ENCODE measurements around the gene ZNF423. TPM values are rescaled to one million over a fixed set of nuclear protein-coding genes. Genes with fewer than 3 reads are reported as not detected.

The ZNF423 gene
- total RNA-seq, 2 experiments from 2014 or later: not detected

DNA sequence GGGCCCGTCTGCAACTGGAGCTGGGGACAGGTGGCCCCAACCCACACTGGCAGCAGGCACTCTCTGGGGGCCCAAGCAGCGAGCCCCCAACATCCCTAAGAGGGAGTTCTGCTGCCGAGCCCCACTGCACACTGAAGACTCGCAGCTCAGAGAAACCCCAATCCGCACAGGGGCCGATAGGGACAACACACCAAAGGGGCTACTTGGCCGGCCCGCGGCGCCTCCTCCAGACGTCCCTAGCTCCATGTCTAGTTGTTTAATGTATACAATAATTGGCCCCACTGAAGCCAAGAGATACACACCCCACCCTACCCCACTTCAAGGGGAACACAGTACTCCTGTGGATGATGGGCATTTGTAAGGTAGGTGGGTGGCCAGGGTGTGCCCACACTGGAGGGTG lies 62.7 kb downstream of the ZNF423 start:
- H3K4me3 Mint-ChIP-seq: no peak overlapping the region
- intact Hi-C loops (cut with micrococcal nuclease): no loop called here
- ChIA-PET CTCF (no interaction called here), POLR2A (no interaction called here)
- H3K27me3 Mint-ChIP-seq: no peaks in the 10 kb centered on the region
- no peaks in the 10 kb centered on the region for H3K36me3 Mint-ChIP-seq (ENCODE audit: low read depth)
- H3K27ac Mint-ChIP-seq: no peak overlapping the region
- ATAC-seq (no peak), DNase-seq (no peak)
- no peaks in the 10 kb centered on the region for H3K4me1 Mint-ChIP-seq (ENCODE audit: low read depth)
- TF ChIP-seq, protein P1, sequence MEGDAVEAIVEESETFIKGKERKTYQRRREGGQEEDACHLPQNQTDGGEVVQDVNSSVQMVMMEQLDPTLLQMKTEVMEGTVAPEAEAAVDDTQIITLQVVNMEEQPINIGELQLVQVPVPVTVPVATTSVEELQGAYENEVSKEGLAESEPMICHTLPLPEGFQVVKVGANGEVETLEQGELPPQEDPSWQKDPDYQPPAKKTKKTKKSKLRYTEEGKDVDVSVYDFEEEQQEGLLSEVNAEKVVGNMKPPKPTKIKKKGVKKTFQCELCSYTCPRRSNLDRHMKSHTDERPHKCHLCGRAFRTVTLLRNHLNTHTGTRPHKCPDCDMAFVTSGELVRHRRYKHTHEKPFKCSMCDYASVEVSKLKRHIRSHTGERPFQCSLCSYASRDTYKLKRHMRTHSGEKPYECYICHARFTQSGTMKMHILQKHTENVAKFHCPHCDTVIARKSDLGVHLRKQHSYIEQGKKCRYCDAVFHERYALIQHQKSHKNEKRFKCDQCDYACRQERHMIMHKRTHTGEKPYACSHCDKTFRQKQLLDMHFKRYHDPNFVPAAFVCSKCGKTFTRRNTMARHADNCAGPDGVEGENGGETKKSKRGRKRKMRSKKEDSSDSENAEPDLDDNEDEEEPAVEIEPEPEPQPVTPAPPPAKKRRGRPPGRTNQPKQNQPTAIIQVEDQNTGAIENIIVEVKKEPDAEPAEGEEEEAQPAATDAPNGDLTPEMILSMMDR (IDR thresholded peaks at IDR 0.05): no peak
- H3K9me3 Mint-ChIP-seq: no peaks in the 10 kb centered on the region

DNA sequence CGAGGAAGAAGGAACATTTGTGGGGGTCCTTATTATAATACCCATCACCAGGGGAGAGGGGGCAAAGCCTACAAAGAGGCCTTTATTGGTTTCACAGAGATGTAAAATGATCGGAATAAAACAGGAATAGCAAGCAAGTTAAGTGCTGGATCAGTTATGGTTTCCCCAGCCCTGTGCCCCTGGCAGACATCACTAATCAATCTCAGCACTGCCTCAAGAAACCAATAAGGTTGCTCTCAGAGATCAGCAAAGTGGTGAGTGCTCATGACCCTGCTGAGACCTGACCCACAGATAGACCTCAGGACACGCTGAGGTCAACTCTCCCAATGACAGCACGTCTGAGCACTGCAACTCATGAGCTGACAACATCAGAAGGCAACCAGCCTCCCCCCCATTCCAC lies 66.3 kb downstream of the ZNF423 start:
- ChIA-PET CTCF (no interaction called here), POLR2A (no interaction called here)
- no peaks in the 10 kb centered on the region for H3K36me3 Mint-ChIP-seq (ENCODE audit: low read depth)
- H3K27me3 Mint-ChIP-seq: no peaks in the 10 kb centered on the region
- H3K27ac Mint-ChIP-seq: no peak overlapping the region
- no peak for DNase-seq
- intact Hi-C loops (cut with micrococcal nuclease): no loop called here
- H3K4me1 Mint-ChIP-seq (ENCODE audit: low read depth): no peaks in the 10 kb centered on the region
- H3K4me3 Mint-ChIP-seq: no peak overlapping the region
- no peak for ATAC-seq
- H3K9me3 Mint-ChIP-seq: no peaks in the 10 kb centered on the region
- TF ChIP-seq, protein P1 (IDR thresholded peaks at IDR 0.05): no peak

DNA sequence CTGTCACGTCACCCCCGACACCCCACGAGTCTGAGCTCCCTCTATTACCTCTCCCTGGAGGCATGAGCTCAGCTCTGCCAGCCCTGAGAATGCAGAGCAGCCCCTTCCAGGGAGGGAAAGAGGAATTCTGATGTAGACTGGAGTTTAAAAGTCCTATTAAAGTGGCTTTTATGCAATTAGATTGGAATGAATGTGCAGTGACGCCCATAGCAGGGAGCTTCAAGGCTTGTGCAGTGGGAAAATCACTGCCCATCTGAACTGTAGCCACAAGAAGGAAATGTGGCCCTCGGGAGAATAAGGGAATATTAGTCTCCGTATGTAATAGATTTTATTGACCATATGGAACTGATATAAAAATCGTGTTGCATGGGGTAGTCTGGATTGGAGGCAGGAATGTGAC lies 66.9 kb downstream of the ZNF423 start:
- no peaks in the 10 kb centered on the region for H3K9me3 Mint-ChIP-seq
- DNase-seq: no peak

DNA sequence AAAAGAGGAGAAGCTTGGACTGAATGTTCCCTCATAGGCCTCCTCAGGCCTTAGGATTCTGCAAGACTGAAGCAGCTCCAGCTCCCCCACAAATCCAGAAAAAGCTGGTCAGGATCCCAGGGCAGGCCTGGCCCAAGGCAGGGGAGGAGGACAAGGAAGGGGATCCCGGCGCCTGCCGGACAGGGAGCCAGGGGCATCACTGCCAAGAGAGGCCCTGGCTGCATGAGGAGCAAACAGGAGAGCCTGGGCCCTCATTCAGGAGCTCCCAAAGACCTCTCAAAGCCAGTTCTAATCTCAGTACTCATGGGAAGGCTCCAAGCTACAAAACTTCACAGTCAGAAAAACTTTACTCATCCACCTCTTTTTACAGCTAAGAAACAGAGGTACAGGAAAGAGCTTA lies 67.3 kb downstream of the ZNF423 start:
- no peak for ATAC-seq
- H3K4me1 Mint-ChIP-seq (ENCODE audit: low read depth): no peaks in the 10 kb centered on the region
- TF ChIP-seq, protein P1 (IDR thresholded peaks at IDR 0.05): no peak
- ChIA-PET POLR2A (no interaction called here), CTCF (no interaction called here)
- H3K36me3 Mint-ChIP-seq (ENCODE audit: low read depth): no peaks in the 10 kb centered on the region
- intact Hi-C loops (cut with micrococcal nuclease): no loop called here
- H3K9me3 Mint-ChIP-seq: no peaks in the 10 kb centered on the region
- no peaks in the 10 kb centered on the region for H3K27me3 Mint-ChIP-seq
- no peak overlapping the region for H3K4me3 Mint-ChIP-seq
- no peak overlapping the region for H3K27ac Mint-ChIP-seq
- no peak for DNase-seq

More for the DNA sequence above, 66.9 kb downstream of the ZNF423 start:
- Mint-ChIP-seq H3K27ac (no peak overlapping the region), H3K4me1 (ENCODE audit: low read depth) (no peaks in the 10 kb centered on the region), H3K36me3 (ENCODE audit: low read depth) (no peaks in the 10 kb centered on the region), H3K27me3 (no peaks in the 10 kb centered on the region), H3K4me3 (no peak overlapping the region)
- no peak for ATAC-seq
- CTCF ChIA-PET: no interaction called here
- intact Hi-C loops (cut with micrococcal nuclease): no loop called here
- POLR2A ChIA-PET: no interaction called here
- TF ChIP-seq, protein P1 (IDR thresholded peaks at IDR 0.05): no peak

DNA sequence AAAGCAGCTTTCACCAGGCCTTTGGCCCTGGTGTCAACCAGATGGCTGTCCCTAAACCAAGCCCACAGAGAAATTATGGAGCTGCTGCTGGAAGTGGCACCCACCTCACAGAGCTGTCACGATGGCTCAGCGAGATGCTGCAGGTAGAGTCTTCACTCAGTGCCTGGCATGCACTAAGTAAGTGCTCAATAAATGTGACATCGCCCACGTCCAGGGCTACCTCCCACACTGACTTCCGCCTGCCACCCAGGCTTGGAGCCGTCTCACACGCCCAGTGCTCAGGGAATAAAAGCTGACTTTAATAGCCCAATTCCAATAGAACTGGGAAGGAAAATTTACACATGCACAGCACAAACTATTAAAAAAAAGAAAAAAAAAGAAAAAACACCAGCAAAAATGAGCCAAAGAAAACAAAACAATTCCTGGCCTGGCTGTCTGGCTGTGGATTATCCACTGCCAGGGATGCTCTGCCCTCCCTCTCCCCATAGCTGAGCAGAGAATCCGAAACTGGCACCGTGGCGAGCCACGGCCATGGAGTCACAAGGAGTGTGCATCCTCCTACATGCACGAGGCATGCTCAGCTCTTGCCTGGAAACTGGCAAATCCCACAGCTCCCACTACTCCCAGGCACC lies 68.9 kb downstream of the ZNF423 start:
- POLR2A ChIA-PET: no interaction called here
- DNase-seq (no peak), ATAC-seq (no peak)
- H3K4me3 Mint-ChIP-seq: no peak overlapping the region
- intact Hi-C loops (cut with micrococcal nuclease): no loop called here
- no peaks in the 10 kb centered on the region for H3K27me3 Mint-ChIP-seq
- CTCF ChIA-PET: interaction anchor here (2.3 kb wide), 1 partner anchor 70 kb away, joined by 6 read pairs; no protein-coding TSS in a partner anchor
- TF ChIP-seq, protein P1 (IDR thresholded peaks at IDR 0.05): no peak
- H3K27ac Mint-ChIP-seq: no peak overlapping the region
- no peaks in the 10 kb centered on the region for H3K9me3 Mint-ChIP-seq
- no peaks in the 10 kb centered on the region for H3K36me3 Mint-ChIP-seq (ENCODE audit: low read depth)
- no peaks in the 10 kb centered on the region for H3K4me1 Mint-ChIP-seq (ENCODE audit: low read depth)

Data from activated CD8-positive, alpha-beta T cell treated with anti-CD3 and anti-CD28 coated beads for 36 hours (primary cell).